B cell (primary cell): ENCODE results near the gene SMIM45.

Source experiments
- CTCF ChIP-seq: fragments of 200-600 bp; IDR thresholded peaks from one replicate; pipeline ENCODE4 v1.8.0; 2022; ENCODE audit warnings: antibody characterized with exemption, mild to moderate bottlenecking
- EZH2 ChIP-seq: IDR thresholded peaks from 2 replicates; pipeline ENCODE4 v1.6.1; 2012; ENCODE audit warnings: borderline replicate concordance, low read depth, mild to moderate bottlenecking, moderate library complexity, low read length; ENCODE audit not compliant: insufficient read depth, poor library complexity, severe bottlenecking

GRCh38 chr22:41987276-41987675 lies 35.3 kb downstream of the SMIM45 start:
- TF ChIP-seq EZH2 (no peak), CTCF (no peak)
